Heart left ventricle (tissue), 16 donors: Measurements from ENCODE around the gene PDZD7. TPM values are rescaled to one million over a fixed set of nuclear protein-coding genes. Genes with fewer than 3 reads are reported as not detected.

Source experiments
- ATAC-seq, 4 donors: fragments of 200-7000 bp; cut with Tn5 transposase; one replicate each; pipeline ENCODE4 v1.9.1; 2020 to 2022; ENCODE audit warnings: moderate library complexity in 4 of 4, mild to moderate bottlenecking in 3 of 4, moderate number of reproducible peaks in 1 of 4
- DNase-seq, 5 donors: peaks; one replicate each; pipeline ENCODE4 v3.0.0-alpha.2; 2020
- H3K27ac ChIP-seq, 12 donors: fragments of 200-600 bp; sonication (generic) in 4 of 12; one replicate each; pipeline versions ENCODE4 v1.5.0 to v1.8.0; 2016 to 2022; ENCODE audit warnings: mild to moderate bottlenecking in 2 of 12
- H3K27me3 ChIP-seq, 9 donors: fragments of 200-600 bp; sonication (generic) in 2 of 9; one replicate each; pipeline versions ENCODE4 v1.5.1 to v1.8.0; 2016 to 2022; ENCODE audit warnings: mild to moderate bottlenecking in 3 of 9
- H3K36me3 ChIP-seq, 9 donors: fragments of 200-600 bp; sonication (generic) in 2 of 9; one replicate each; pipeline versions ENCODE4 v1.5.0 to v1.8.0; 2018 to 2022; ENCODE audit warnings: mild to moderate bottlenecking in 2 of 9
- H3K4me1 ChIP-seq, 12 donors: fragments of 200-600 bp; sonication (generic) in 4 of 12; one replicate each; pipeline versions ENCODE4 v1.5.0 to v1.8.0; 2016 to 2022; ENCODE audit warnings: mild to moderate bottlenecking in 3 of 12
- H3K4me3 ChIP-seq, 12 donors: fragments of 200-600 bp; sonication (generic) in 4 of 12; one replicate each; pipeline versions ENCODE4 v1.5.0 to v1.8.0; 2017 to 2022; ENCODE audit warnings: mild to moderate bottlenecking in 9 of 12, moderate library complexity in 4 of 12
- H3K9me3 ChIP-seq, 12 donors: fragments of 200-600 bp; sonication (generic) in 4 of 12; one replicate each; pipeline versions ENCODE4 v1.5.0 to v1.8.0; 2016 to 2022; ENCODE audit warnings: mild to moderate bottlenecking in 1 of 12
- CTCF ChIP-seq, 12 donors: fragments of 200-600 bp; sonication (generic) in 4 of 12; IDR thresholded peaks; one replicate each; pipeline versions ENCODE4 v1.5.0 to v1.8.0; 2018 to 2022; ENCODE audit warnings: antibody characterized with exemption in 12 of 12, mild to moderate bottlenecking in 5 of 12
- POLR2A ChIP-seq, 2 donors: fragments of 450-650 bp; IDR thresholded peaks; one replicate each; pipeline ENCODE4 v1.6.1; 2017; ENCODE audit warnings: antibody characterized with exemption in 2 of 2, mild to moderate bottlenecking in 2 of 2, moderate library complexity in 2 of 2
- WGBS, 4 donors: extraction: QIAGEN DNeasy Blood & Tissue Kit in 2 of 4; methylation state at CpG; one replicate each; pipeline versions ENCODE4 v1.1.5 to v1.1.7; 2013 to 2018; 5-methylcytosine and 5-hydroxymethylcytosine counted together
- intact Hi-C, 10 donors: fragments of 100-400 bp; cut with DNase I; formaldehyde crosslinking; loops; one replicate each; pipeline versions ENCODE4 v1.11.1 to v1.14.2; 2022
- polyA plus RNA-seq, 2 donors: library from polyadenylated mRNA; stranded (reverse); fragments of 200-250 nt; gene quantifications; one replicate each; pipeline ENCODE4 v1.2.3, GENCODE V29; 2013
- total RNA-seq, 9 donors: library from RNA; depleted of rRNA in 2 of 9; stranded (reverse); fragments of >200 nt in 2 of 9; fragmentation: NEBNext Ultra II Directional in 3 of 9; extraction: Animal tissue kit (Norgen Biotek cat#: 25700) in 3 of 9; gene quantifications; one replicate each; pipeline versions ENCODE4 v1.1.0 to v1.2.4, GENCODE V29; 2016 to 2023
- donor health status: ischemic (EF 13 %, LVEDD 7.1; RV severe dilation, severe dysfunction).
- donor health status: healthy with polysubstance abuse.
- donor health status: DM: no; HTN: yes; CAD: no.
- donor health status: DM: no; HTN: no; CAD: no.
- donor health status: ischemic (EF 25% LVEDD 6.9; RV normal size, moderate dysfunction).
- donor health status: ischemic (EF 25% LVEDD 5.7; RV mildly dilated, moderate dysfunction).
- donor health status: healthy.
- donor health status: DM: yes; HTN: yes; CAD: no.
- donor health status: ischemic (EF 35%, LVEDD 5.7; RV mildly dilated, moderate dysfunction).
- donor health status: nonischemic (EF 11% LVEDD 7.7; RV severe dilation, severe dysfunction).
- donor health status: DM: yes; HTN: yes; CAD: no.
- donor health status: PGD.
- donor health status: ischemic (EF 29% LVEDD 5.4; RV normal size, mild dysfunction).
- donor health status: nonischemic (EF 23%, LVEDD 6.1; RV moderate dilation, normal function).

Gene PDZD7
- total and polyA plus RNA-seq, 11 donors: 0.09 to 0.97 (median 0.30) TPM; not detected in 1

GRCh38 chr10:100982916-100983830, 47.8 kb downstream of the PDZD7 start:
- H3K9me3 ChIP-seq: no peaks in the 10 kb centered on the region
- no peak overlapping the region for H3K27ac ChIP-seq
- DNase-seq (peak in 1 of 5 donors; percentile 4), ATAC-seq (no peak)
- H3K27me3 ChIP-seq: no peaks in the 10 kb centered on the region
- peaks cover 0 to 23% (median 17%) of the 10 kb centered on the region in 12 donors for H3K4me1 ChIP-seq
- WGBS, 4 donors: 86 to 89% (median 89%) methylated on average over 16 to 24 of the region's 24 CpGs
- TF ChIP-seq CTCF (IDR thresholded peaks at IDR 0.05) (no peak), POLR2A (IDR thresholded peaks at IDR 0.05) (no peak)
- H3K4me3 ChIP-seq: no peak overlapping the region
- peaks cover 0 to 71% (median 44%) of the 10 kb centered on the region in 9 donors for H3K36me3 ChIP-seq
- intact Hi-C loops: no loop called here

- no peak for TF ChIP-seq CTCF (IDR thresholded peaks at IDR 0.05)
- no peak for TF ChIP-seq POLR2A (IDR thresholded peaks at IDR 0.05)
- WGBS, 4 donors: 89 to 95% (median 91%) methylated on average over 5 of the region's 5 CpGs
- DNase-seq (peak in 1 of 5 donors; percentile 2), ATAC-seq (no peak)
- Histone ChIP-seq H3K27ac (no peak overlapping the region), H3K36me3 (peaks cover 0 to 77% (median 44%) of the 10 kb centered on the region in 9 donors), H3K27me3 (no peaks in the 10 kb centered on the region), H3K4me3 (no peak overlapping the region), H3K4me1 (peaks cover 0 to 10% (median 5%) of the 10 kb centered on the region in 12 donors), H3K9me3 (no peaks in the 10 kb centered on the region)
- intact Hi-C loops: no loop called here
These were observed 49.7 kb downstream of the PDZD7 start for GRCh38 chr10:100981178-100981772.

GRCh38 chr10:100980711-100981110, 50.2 kb downstream of the PDZD7 start:
- H3K4me3 ChIP-seq: no peak overlapping the region
- 90 to 94% (median 93%) methylated on average over 5 to 7 of the region's 7 CpGs for WGBS, 4 donors
- H3K9me3 ChIP-seq: no peaks in the 10 kb centered on the region
- no peaks in the 10 kb centered on the region for H3K27me3 ChIP-seq
- DNase-seq (peak in 1 of 5 donors; percentile 9), ATAC-seq (no peak)
- no peak for TF ChIP-seq CTCF (IDR thresholded peaks at IDR 0.05)
- TF ChIP-seq POLR2A (IDR thresholded peaks at IDR 0.05): no peak
- intact Hi-C loops: no loop called here
- peaks cover 0 to 5% (median 0%) of the 10 kb centered on the region in 12 donors for H3K4me1 ChIP-seq
- peaks cover 0 to 74% (median 44%) of the 10 kb centered on the region in 9 donors for H3K36me3 ChIP-seq
- no peak overlapping the region for H3K27ac ChIP-seq

- no peaks in the 10 kb centered on the region for H3K27me3 ChIP-seq
- no peaks in the 10 kb centered on the region for H3K9me3 ChIP-seq
- TF ChIP-seq CTCF (IDR thresholded peaks at IDR 0.05) (no peak), POLR2A (IDR thresholded peaks at IDR 0.05) (no peak)
- H3K4me3 ChIP-seq: no peak overlapping the region
- peaks cover 0 to under 1% (median 0%) of the 10 kb centered on the region in 12 donors for H3K4me1 ChIP-seq
- peaks cover 0 to 70% (median 44%) of the 10 kb centered on the region in 9 donors for H3K36me3 ChIP-seq
- ATAC-seq: no peak
- intact Hi-C loops: no loop called here
- H3K27ac ChIP-seq: no peak overlapping the region
- 90 to 97% (median 92%) methylated on average over 2 of the region's 2 CpGs for WGBS, 4 donors
- peak in 1 of 5 donors; percentile 3 for DNase-seq
These were observed 50.6 kb downstream of the PDZD7 start for GRCh38 chr10:100980311-100980710.
